DMS153 (cell line): ENCODE results near the gene HS3ST2.
"Not testable (repeated sequence)": the region's sequence is repeated elsewhere in the genome, so short reads cannot be mapped to it uniquely, and the experiment has no call there.

Experiments used
- DNase-seq: peaks from one replicate; lab custom pipeline; 2025; lab: John Stamatoyannopoulos, UW

HS3ST2 gene

GRCh38 chr16:22932032-22932771, 118.2 kb downstream of the HS3ST2 start:
- no peak for DNase-seq

- no peak for DNase-seq
Measured at GRCh38 chr16:22933173-22933572, 119.2 kb downstream of the HS3ST2 start.

- DNase-seq: no peak
Measured at GRCh38 chr16:22934786-22935185, 120.8 kb downstream of the HS3ST2 start.

GRCh38 chr16:22937169-22937568, 123.2 kb downstream of the HS3ST2 start:
- no peak for DNase-seq

- no peak for DNase-seq
Measured at GRCh38 chr16:22938647-22939046, 124.7 kb downstream of the HS3ST2 start.

GRCh38 chr16:22939744-22940363, 125.9 kb downstream of the HS3ST2 start:
- not testable (repeated sequence) for DNase-seq

- DNase-seq: no peak
Measured at GRCh38 chr16:22941970-22942501, 128.1 kb downstream of the HS3ST2 start.

- DNase-seq: no peak
Measured at GRCh38 chr16:22942811-22943210, 128.8 kb downstream of the HS3ST2 start.

GRCh38 chr16:22945361-22945760, 131.4 kb downstream of the HS3ST2 start:
- DNase-seq: no peak

- DNase-seq: no peak
Measured at GRCh38 chr16:22946433-22946832, 132.5 kb downstream of the HS3ST2 start.

- no peak for DNase-seq
Measured at GRCh38 chr16:22948058-22948602, 134.2 kb downstream of the HS3ST2 start.

GRCh38 chr16:22948603-22949368, 134.8 kb downstream of the HS3ST2 start:
- peak; percentile 73 for DNase-seq

GRCh38 chr16:22955461-22956070, 141.6 kb downstream of the HS3ST2 start:
- DNase-seq: no peak

GRCh38 chr16:22961206-22961605, 147.2 kb downstream of the HS3ST2 start:
- no peak for DNase-seq

GRCh38 chr16:22962905-22963304, 148.9 kb downstream of the HS3ST2 start:
- DNase-seq: no peak
